ENCODE data around the gene SERAC1.

Gene SERAC1

GRCh38 chr6:158086504-158087223, 81.4 kb downstream of the SERAC1 start:
- FAIRE-seq: no peak
- DNase-seq (ENCODE audit: insufficient read length, low spot score): no peak
- TF ChIP-seq, protein P1, sequence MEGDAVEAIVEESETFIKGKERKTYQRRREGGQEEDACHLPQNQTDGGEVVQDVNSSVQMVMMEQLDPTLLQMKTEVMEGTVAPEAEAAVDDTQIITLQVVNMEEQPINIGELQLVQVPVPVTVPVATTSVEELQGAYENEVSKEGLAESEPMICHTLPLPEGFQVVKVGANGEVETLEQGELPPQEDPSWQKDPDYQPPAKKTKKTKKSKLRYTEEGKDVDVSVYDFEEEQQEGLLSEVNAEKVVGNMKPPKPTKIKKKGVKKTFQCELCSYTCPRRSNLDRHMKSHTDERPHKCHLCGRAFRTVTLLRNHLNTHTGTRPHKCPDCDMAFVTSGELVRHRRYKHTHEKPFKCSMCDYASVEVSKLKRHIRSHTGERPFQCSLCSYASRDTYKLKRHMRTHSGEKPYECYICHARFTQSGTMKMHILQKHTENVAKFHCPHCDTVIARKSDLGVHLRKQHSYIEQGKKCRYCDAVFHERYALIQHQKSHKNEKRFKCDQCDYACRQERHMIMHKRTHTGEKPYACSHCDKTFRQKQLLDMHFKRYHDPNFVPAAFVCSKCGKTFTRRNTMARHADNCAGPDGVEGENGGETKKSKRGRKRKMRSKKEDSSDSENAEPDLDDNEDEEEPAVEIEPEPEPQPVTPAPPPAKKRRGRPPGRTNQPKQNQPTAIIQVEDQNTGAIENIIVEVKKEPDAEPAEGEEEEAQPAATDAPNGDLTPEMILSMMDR (IDR thresholded peaks at IDR 0.05; ENCODE audit: insufficient read depth, missing control alignments): no peak

GRCh38 chr6:158086054-158086503, 82.0 kb downstream of the SERAC1 start:
- DNase-seq (ENCODE audit: insufficient read length, low spot score) (no peak), FAIRE-seq (no peak)
- TF ChIP-seq, protein P1 (IDR thresholded peaks at IDR 0.05; ENCODE audit: insufficient read depth, missing control alignments): no peak

DNA sequence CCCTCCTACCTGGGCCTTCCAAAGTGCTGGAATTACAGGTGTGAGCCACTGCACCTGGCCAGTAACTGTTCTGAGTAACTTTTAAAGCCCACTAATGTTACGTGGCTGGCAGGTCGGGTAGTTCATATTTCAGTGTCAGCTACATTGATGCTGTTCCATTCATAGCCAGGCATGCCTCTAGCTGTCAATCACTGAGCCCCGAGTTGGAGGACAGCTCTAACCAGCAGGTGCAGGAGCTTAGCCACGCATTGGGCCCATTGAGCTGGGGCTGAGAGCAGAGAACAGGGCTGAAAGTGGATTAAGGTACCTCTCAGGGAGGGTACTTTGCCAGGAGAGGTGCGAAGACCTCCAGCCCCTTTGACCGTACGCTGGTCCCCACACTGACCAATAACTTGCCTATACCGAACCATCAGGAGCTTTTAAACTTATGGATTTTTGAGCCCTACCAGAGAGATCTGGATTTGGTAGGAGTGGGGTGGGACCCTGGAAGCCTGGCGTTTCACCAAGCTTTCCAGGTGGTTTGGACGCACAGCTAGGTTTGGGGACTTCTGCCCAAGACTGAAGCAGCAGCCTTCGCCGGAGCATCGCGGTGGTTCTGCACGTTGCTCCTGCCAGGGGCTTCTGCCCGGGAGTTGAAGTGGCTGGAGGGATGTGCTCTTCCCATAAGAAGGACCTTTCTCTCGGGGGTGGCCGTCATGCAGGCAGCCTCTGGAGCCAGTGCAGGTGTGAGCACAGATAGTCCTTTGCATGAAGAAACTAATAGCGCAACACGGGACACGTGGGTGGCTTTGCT, 82.6 kb downstream of the SERAC1 start:
- DNase-seq (ENCODE audit: insufficient read length, low spot score) (no peak), FAIRE-seq (no peak)
- TF ChIP-seq, protein P1 (IDR thresholded peaks at IDR 0.05; ENCODE audit: insufficient read depth, missing control alignments): no peak

DNA sequence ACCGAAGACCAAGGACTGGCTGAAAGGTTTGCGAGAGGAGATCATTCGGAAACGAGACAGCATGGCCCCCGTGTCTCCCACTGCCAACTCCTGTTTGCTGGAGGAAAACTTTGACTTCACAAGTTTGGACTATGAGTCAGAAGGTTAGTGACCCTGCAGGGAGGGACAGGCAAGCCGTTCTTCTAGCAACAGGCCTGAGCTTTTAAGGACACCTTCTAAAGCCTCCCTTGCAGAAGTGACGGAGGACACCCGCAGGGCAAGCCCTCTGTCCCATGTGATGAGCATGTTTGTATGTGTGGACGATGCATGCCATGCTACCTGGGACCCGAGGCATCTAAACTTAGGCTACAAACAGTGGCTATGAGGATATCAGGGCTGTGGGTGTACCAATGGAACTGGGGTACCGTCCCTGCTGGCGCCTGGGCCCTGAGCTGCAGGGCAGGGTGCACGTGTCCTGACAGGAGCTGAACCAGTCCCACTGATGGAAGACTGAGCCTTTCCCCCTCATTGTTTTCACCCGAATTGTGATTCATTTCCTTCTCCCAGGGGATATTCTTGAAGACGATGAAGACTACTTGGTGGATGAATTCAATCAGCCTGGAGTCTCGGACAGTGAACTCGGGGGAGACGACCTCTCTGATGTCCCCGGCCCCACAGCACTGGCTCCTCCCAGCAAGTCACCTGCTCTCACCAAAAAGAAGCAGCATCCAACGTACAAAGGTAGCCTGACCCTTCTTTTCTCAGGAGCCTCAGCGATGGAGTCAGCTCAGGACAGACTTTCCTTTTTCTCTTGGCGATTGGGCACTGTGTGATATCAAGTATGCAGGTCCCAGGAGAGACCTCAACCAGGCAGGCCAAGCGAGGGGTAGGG, 84.4 kb downstream of the SERAC1 start:
- TF ChIP-seq, protein P1 (IDR thresholded peaks at IDR 0.05; ENCODE audit: insufficient read depth, missing control alignments): no peak
- FAIRE-seq: no peak
- DNase-seq (ENCODE audit: insufficient read length, low spot score): no peak

DNA sequence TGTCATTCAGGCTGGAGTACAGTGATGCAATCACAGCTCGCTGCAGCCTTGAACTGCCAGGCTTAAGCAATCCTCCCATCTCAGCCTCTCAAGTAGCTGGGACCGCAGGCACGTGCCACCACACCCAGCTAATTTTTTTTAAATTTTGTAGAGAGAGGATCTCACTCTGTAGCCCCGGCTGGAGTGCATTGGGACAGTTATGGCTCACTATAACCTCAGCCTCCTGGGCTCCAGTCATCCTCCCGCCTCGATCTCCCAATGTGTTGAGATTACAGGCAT, 86.5 kb downstream of the SERAC1 start:
- DNase-seq (ENCODE audit: insufficient read length, low spot score) (no peak), FAIRE-seq (no peak)
- TF ChIP-seq, protein P1 (IDR thresholded peaks at IDR 0.05; ENCODE audit: insufficient read depth, missing control alignments): no peak

DNA sequence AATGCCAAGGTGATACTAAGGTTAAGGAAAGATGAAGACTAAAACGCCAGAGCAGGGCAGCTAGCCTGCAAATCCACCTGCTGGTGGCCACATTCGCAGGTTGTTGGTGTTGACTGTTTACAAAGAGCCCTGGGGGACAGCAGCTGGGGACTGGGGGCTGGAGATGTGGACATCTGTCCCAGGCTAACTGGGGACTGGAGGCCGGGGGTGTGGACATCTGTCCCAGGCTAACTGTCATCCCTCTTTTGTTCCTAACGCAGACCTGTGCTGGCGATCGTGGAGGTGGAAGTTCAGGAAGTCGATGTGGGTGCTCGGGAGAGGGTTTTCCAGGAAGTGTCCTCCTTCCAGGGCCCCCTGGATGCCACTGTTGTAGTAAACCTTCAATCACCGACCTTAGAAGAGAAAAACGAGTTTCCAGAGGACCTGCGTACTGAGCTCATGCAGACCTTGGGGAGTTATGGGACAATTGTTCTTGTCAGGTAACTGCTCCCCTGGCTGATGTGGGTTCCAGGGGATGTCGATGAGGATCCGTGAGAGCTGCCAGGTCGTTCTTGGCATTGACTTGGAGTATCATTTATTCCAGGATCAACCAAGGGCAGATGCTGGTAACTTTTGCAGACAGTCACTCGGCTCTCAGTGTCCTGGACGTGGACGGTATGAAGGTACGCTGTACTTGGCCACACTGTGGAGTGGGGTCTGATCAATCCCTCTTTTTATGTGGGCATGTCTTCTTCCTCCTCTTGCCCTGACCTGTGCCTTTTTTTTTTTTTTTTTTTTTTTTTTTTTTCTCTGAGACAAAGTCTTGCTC, 87.0 kb downstream of the SERAC1 start:
- FAIRE-seq (no peak), DNase-seq (ENCODE audit: insufficient read length, low spot score) (no peak)
- TF ChIP-seq, protein P1 (IDR thresholded peaks at IDR 0.05; ENCODE audit: insufficient read depth, missing control alignments): no peak
